Measurements from ENCODE around the gene GAS2L2.
A peak's percentile ranks its signal among the peaks of the same experiment; 100 is the strongest.

Gene GAS2L2

DNA sequence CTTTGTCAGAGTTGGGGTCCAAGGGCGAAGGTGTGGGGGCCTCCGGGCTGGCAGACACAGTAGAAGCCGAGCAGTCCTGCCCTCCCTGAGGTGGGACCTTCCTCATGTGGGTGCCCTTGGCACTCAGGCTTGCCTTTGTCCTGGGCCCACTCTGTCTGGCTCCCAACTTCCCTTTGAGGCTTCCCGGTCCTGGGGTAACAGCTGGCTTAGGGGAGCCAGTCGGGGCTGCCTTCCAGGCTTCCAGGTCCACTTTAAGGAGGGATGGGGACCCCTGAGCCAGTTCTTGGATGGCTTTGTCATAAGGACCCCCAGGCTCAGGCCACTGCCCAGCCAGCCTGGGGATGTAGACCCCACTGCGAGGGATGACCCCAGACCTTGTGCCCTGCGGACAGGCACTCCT lies 7.8 kb downstream of the GAS2L2 start:
- no peak for DNase-seq

DNA sequence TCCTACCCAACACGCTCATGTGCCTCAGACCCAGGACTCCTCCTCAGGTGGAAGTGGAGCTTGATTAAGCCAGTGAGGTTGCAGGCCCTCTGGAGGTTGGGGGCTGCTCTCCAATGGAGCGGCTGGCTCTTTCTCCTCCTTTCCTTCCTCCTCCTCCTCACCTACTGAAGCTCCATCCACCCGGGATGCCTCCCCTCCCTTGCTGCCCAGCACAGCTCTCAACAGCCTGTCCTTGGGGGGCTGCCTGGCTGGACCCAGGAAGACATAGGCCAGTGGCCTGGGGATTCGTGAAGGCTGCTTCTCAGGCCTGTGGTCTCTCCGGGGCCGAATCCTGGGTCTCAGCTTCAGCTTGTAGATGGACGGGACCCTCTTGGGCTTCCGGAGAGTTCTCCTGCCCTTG lies 8.2 kb downstream of the GAS2L2 start:
- DNase-seq, result no peak

DNA sequence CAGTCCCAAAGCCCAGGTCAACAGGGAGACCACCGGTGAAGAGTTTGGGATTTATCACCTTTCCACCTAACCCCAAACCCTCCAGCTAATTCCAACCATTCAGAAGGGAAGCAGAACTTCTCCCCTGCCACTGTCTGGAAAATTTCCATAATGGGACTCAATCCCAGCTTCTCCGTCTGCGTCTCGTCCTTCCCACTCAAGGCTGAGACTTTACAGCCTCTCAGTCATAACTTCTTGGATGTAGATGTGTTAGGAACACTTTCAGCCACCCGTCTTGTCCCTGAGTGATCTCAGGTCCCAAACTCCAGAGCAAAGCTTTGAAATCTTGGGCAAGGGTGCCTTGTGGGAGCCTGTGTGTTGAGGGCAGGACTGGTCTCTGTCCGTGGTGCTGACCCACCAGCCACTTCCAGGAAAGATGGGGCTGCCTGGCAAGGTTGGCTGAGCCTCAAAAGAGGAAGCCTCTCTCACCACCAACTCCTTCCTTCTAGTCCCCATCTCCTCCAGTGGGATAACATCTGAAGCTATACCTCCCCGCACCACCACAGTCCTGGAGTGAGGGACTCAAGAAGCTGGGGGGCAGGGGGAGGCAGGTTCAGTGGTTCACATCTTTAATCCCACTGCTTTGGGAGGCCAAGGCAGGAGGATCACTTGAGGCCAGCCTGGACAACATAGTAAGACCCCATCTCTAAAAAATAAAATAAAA lies 9.3 kb downstream of the GAS2L2 start:
- DNase-seq, result no peak

DNA sequence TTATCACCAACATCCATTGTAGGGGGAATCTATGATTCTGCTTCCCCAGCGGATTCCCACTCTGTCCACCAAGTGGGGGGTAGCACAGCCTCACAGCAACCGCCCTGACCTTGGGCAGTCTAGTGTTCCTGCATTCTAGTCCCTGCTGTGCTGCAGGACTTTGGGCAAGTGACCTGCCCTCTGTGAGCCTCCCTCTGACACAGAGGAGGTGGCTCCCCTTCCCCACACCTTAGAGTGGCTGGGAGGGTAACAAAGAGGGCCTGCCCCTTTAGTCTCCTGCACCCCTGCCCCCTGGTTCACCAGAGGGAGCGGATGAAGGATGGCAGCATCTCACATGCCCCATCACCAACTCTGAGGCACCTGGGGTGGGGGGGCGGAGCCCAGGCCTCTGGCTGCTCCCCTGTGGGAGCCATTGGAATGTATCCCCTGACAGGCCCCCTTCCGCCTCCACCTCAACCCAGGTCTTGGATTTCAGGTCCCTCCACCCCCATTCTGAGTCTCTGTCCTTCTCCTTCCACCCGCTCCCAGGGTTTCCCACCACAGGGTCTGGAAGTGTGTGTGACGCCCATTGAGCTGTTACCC lies 10.1 kb downstream of the GAS2L2 start:
- no peak for DNase-seq

DNA sequence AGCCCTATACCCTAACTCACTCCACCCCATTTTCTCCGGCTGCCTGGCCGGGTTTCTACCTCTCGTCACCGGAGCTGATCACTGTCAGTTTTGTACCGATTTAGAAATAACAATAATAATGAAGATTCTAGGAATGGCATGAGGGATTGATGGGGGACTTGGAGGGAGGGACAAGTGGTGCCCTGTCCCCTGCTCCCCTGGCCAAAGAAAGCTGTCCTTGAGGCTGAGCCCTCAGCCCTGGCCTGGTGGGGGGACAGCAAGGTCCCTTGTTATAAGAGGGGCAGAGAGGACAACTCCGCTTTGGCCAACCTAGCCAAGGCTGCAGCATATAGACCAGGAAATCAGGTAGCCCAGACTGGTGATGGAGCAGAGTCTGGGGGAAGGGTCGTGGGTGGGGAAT lies 10.5 kb downstream of the GAS2L2 start:
- DNase-seq, result no peak

DNA sequence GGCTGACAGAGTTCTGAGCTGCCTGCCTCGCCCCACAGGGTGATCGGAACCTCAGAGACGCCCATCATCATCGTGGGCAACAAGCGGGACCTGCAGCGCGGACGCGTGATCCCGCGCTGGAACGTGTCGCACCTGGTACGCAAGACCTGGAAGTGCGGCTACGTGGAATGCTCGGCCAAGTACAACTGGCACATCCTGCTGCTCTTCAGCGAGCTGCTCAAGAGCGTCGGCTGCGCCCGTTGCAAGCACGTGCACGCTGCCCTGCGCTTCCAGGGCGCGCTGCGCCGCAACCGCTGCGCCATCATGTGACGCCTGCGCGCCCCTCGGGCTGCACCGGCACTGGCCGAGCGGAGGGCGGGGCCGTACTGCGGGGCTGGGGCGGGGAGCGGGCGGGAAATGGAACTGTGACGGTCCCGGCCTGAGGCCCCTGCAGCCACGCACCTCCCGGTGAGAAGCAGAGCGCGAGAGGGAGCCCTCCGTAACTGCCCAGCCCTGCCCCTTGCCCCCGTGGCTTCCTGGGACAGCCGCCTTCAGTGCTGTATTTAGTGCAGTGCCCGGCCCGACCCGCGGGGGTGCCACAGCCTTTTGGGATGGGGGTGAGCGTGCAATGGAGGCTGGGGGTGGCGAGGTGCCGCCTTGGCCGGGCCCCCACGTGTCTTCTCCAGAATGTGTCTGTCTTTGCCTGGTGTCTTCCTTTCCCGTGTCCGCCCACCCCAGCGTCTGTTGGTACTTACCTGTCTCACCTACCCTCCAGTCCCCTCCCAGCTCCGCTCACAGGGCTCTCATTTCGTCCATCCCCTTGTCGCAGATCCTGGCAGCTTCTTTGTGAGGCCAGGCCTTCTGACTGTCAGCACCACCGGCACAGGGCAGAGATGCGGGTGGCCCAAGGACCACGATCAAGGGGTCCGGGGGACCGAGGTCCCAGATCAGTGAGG lies 11.8 kb downstream of the GAS2L2 start:
- no peak for DNase-seq

DNA sequence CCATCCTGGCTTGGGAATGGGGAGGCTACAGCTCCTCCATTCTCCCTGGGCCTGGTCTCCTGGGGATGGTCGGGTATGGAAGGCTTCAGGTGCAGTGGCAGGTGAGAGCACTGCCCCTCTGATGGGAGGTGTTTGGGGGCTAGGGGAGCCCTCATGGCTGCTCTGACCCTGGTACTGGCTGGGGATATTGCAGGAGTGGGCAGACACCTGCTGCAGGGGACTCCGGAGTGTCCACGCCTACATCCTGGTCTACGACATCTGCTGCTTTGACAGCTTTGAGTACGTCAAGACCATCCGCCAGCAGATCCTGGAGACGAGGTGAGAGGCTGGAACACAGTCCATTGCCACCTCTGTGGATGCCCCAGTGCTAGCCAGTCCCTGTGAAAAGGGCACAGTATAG lies 12.8 kb downstream of the GAS2L2 start:
- DNase-seq, result no peak

DNA sequence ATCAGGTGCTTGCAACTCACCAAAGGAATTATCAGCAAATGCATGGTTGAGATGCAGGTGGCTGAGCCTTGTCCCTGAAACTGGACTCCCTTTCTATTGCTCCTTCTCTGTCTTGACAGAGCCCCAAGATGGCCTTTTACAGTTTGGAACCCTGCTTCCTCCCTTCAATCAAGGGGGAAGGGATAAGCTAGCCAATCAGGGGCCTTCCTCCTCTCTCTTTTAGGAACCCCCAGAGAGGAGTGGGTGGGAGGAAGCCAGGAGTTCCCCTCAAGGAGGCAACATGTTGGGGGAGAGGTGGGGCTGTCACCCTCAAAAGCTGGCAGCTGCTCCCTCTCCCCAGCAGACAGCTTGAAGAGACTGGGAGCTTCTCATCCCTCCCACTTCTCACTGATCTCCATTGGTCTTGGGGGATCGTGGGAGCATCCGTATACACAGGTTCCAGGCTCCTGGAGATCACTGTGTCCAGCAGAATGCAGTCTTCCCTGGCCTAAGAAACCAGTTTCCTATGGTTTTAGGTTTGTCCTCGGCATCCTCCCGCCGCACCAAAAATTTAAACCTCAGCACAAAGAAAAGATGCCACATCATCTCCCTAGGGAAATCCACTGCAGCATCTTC lies 14.4 kb downstream of the GAS2L2 start:
- DNase-seq, result no peak

DNA sequence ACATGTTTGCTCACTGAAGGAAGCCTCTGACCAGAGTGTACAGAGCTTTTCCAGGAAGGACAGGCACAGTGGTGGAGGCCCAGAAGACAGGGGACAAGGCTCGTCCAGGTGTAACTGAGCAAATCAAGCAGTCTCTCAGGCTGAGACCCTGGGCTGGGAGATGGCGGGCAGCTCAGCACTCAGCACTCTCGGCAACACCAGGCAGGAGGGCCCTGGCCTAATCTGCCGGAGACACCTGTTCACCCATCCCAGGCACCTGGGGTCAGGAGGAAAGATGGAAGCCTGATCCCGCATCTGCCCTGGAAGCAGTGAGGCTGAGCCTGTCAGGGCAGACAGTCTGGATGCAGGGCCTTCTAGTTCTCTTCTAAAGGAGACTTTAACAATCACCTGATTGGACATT lies 16.8 kb downstream of the GAS2L2 start:
- DNase-seq, result no peak

DNA sequence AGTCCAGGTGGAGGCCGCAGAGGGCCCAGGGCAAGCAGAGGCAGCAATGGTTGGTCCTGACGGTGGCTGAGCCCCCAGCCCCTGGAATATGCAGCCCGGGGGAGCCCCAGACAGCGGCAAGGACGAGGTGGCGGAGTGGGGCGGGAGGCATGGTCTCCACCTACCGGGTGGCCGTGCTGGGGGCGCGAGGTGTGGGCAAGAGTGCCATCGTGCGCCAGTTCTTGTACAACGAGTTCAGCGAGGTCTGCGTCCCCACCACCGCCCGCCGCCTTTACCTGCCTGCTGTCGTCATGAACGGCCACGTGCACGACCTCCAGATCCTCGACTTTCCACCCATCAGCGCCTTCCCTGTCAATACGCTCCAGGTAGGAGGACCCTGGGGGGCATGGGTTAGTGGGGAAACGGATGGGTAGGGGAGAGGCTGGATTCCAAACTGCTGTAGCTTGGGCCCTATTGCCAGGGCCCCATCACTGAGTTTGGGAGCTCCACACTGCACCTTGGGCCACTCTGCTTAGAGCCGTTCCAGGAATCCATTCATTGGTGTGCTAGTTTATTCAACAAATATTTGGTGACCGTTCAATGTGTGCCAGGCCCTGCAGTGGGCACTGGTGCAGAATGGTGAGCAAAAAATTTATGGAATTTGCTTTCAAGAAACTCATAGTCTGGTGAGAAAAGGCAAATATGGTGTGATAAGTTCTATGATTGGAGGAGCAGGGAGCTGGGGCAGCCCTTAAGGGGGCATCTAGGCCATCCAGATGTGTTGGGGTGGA lies 17.8 kb downstream of the GAS2L2 start:
- no peak for DNase-seq

DNA sequence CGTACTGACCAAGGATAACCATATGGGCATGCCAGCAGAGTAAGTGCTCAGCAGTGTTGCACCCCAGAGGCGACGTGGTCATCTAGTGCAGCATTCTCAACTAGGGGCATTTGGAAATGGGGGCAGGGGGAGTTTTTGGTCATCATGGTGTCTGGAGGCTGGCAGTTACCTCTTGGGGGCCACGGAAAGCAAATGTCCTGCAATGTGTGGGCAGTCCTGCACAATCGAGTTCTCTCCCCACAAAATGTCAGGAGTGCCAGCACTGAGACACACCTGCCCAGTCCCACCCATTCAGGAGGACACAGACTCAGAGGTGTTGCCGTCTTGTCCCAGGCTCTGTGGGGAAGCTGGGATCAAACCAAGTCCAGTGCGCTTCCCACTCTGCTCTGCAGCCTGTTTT lies 18.6 kb downstream of the GAS2L2 start:
- DNase-seq, result no peak

DNA sequence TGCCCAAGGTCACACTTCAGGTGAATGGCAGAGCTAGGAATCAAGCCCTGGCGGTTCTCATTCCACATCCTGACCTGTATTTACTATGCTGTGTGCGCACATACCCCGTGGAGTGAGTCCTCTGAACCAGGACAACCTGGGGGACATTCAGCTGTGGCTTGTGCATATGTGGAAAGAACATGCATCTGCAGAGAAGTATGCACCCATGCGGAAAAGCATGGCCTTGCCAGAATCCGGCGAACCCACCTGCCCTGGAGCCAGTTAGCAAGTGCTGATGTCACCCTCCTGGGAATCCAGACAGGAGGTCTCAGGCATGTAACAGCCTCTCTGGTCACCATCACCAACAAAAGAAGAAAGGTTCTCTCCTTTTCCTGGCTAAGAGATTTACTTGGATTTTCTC lies 19.7 kb downstream of the GAS2L2 start:
- no peak for DNase-seq

DNA sequence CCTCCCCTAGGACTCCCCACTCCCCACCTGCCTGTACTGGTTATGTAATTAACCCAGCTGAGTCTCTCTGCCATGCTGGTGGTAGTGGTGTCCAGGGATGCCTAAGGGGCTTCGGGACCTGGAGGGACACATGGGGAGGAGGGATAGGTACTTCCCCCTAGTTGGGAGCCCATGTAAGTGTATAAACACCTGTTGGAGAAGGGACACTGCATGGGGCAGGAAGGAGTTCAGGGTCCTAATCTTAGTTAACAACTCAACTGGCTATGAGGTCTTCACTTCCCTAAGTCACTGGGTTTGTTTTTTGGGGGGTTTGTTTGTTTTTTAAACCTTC lies 20.3 kb downstream of the GAS2L2 start:
- no peak for DNase-seq

DNA sequence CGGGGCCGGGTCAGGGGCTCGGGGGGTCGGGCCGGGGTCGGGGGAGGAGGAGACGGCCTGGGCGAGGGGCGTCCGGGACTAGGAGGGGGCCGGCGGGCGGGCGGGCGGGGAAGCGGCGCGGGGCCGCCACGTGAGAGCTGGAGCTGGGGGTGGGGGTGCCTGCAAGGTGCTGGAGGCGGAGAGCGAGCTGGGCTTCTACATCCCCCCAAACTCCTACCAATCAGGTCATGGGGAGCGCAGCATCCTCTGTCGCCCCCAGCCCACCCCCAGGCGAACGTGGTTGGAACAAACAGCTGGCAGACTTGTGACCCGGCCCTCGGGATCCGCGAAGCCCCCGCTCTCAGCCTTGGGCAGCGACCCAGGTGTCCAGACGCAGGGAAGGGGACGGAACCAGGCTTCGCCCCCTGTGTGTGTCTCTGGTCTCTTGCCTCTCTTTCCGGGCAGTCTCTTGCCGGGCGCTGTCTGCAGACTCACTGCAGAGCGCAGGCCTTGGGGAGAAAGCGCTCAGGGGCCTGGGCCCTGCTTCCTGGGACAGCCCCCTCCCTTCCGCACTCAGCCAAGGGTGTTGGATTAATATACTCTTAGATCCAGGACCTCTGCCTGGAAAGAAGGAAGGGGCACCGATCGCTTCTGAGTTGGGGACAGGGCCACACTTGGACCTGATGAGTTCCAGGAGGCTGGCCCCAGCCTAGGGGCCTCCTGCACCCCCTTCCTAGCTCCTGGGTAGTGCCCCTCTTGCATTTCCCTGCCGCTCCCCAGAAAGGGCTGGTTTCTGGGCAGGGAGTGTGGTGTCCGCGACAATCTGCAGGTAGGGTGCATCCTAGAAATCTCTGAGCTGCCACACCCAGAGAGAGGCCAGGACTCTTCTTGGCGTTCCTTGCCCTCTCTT lies 20.9 kb downstream of the GAS2L2 start:
- DNase-seq, result no peak

DNA sequence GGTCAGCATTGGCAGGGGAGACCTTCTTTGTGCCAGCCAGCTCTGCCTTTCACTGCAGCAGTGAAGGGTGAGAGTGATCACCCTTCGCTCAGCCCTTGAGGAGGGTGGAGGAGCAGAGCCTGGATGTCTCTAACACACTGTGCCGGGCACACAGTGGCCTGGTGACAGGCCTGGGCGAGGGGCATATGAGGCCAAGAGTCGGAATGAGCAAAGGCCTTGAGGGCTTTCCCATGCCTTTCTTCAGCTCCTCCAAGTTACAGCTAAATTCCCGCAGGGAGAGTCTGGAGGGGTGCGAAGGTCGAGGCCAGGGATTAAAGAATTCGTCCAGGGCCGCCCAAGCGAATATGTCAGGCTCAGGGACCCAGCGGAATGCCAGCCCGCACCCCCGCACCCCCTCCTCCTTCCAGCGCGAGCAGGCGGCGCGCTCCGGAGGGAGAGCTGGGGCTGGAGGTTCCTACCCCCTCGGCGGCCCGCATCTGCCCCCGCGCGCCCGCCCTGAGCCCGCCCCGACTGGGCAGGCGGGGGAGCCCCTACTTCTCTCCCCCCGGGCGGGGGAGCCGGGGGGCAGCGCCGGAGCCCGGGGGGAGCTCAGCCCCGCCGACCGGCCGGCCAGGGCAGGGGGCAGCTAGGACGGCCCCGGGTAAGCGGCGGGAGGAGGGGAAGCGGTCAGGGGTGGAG lies 21.7 kb downstream of the GAS2L2 start, which contains the start of gene RASL10B:
TSS of gene RASL10B (plus strand) at position 401 of the 678 bp plus-strand sequence. CDS start 3,546 bp downstream, outside the sequence.
- peak; percentile 26 for DNase-seq

DNA sequence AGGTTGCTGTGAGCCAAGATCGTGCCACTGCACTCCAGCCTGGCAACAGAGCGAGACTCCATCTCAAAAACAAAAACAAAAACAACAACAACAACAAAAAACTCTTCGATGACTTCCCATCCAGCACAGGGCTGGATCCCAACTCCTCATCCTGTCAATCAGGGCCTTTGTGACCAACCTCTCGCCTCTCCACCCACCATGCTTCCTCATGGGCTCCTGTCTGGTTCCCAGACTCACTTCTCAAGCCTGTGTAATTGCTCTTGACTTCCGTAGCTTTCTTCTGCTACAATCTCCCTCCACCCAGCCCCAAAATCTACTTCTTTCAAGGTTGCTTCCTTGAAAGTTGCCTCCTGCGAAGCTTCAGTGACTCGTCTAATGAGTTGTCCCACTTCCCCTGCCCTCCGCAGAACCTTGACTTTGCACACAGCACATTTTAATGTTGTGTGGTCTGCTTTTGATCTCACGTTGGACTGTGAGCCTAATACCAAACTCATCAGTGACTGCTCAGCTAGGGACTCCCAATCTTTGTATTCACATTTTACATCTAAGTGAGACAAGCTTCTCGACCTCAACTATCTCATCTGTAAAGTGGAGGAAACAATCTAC lies 22.5 kb downstream of the GAS2L2 start:
- DNase-seq, result no peak

DNA sequence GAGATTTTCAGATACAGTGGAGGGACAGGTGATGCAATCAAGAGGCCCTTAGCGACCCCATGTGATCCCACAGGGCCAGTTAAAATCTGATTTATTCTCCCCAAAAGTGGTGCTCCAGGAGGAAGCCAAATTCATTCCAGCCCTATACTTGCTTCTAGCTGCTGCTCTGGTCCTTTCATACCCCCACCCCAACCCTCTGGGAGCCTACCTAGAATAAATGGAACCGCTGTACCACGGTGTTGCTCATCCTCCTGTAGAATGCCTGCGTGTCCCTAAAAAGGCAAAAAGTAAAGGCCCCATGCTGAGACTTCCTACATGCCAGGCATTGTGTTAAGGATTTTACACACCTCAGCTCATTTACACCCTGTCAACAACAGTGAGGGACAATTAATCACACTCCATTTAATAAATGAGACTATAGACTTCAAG lies 23.6 kb downstream of the GAS2L2 start:
- no peak for DNase-seq

DNA sequence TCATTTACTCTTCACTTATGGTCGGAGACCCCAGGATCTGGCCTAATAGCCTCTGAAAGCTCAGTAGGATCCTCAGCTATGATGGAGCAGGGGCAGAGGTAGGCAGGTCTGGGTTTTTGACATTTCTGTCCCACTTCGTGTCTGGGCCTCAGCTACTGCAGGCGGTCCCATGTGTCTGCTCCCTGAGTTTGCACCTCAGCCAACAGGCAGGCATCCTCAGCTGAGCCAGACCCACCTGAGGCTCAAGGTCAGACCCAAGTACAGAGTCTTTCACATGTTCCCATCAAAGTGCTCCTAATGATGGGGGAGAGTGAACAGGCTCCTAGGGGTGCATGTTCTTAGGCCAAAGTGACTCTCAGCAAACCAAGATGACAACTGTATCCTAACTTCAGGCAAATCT lies 24.5 kb downstream of the GAS2L2 start:
- no peak for DNase-seq

DNA sequence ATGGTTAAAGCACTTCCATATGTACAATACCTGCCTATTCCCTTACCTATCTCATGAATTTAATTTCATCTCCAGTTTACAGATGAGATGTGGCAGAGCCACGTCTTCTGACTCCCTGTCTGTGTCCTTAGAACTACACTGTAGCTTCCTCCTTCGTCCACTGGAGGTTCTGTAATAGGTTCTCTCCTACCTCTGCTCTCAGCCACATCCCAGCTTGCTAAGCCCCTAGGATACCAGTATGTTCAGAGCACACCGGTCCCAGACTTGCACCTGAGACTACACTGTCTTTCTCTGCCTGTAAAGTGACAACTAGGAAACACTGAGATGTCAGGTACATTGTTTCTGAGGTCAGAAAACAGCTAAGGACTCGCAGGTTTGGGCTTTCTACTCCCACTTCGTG lies 25.4 kb downstream of the GAS2L2 start:
- DNase-seq, result no peak

DNA sequence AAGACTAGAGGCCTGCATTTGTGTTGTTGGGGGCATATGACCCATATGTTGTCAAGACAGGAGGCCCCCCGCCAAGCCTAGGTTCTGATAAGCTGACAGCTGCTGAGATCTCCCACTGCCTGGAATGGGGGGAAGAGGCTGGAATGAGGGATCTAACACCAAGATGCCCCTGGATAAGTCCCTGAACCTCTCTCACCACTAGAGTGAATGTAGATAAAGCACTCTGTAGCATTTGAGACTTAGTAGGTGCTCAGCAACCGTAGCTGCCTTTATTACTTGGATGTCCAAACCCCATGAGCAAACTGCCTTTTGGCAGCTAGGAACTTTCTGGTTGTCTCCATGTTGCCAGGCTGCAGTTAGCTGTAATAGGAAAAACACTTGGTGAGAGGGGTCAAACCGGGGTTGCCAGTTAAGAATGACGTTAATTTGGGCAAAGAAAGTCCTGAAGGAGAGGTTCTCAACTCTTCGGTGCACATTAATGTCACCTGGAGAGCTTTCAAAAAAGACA lies 26.0 kb downstream of the GAS2L2 start:
- DNase-seq, result no peak

All from activated gamma-delta T cell (primary cell).